Liver (tissue), 9 donors: ENCODE measurements around the gene ATP13A2. TPM values are rescaled to one million over a fixed set of nuclear protein-coding genes. Genes with fewer than 3 reads are reported as not detected.
A peak's percentile ranks its signal among the peaks of the same experiment; 100 is the strongest.

ENCODE experiments used
- DNase-seq: peaks from one replicate; pipeline ENCODE4 v3.0.0-alpha.2; 2017; ENCODE audit warnings: low spot score
- H3K27ac ChIP-seq, 2 donors: one replicate each; pipeline ENCODE4 v1.7.0; 2013; ENCODE audit warnings: inconsistent platforms in 2 of 2, low read length in 2 of 2, control low read depth in 1 of 2, low read depth in 1 of 2, mild to moderate bottlenecking in 1 of 2
- H3K27me3 ChIP-seq, 4 donors: one replicate each; pipeline versions ENCODE4 v1.6.1 to v1.7.0; 2013; ENCODE audit warnings: low read length in 3 of 4, inconsistent platforms in 1 of 4, mild to moderate bottlenecking in 1 of 4, moderate library complexity in 1 of 4; ENCODE audit not compliant: control insufficient read depth in 4 of 4, insufficient read depth in 4 of 4
- H3K36me3 ChIP-seq, 4 donors: one replicate each; pipeline versions ENCODE4 v1.6.1 to v1.7.0; 2013; ENCODE audit warnings: low read length in 3 of 4, mild to moderate bottlenecking in 3 of 4, low read depth in 1 of 4, moderate library complexity in 1 of 4; ENCODE audit not compliant: control insufficient read depth in 4 of 4, insufficient read depth in 3 of 4
- H3K4me1 ChIP-seq, 4 donors: one replicate each; pipeline versions ENCODE4 v1.6.1 to v1.7.0; 2013; ENCODE audit warnings: low read length in 3 of 4, mild to moderate bottlenecking in 3 of 4, moderate library complexity in 1 of 4; ENCODE audit not compliant: control insufficient read depth in 4 of 4, insufficient read depth in 4 of 4
- H3K4me3 ChIP-seq, 3 donors: one replicate each; pipeline versions ENCODE4 v1.6.1 to v1.7.0; 2013; ENCODE audit warnings: low read length in 3 of 3, control low read depth in 1 of 3, low read depth in 1 of 3, mild to moderate bottlenecking in 1 of 3
- H3K9ac ChIP-seq, 2 donors: one replicate each; pipeline ENCODE4 v1.7.0; 2013; ENCODE audit warnings: low read length in 2 of 2, mild to moderate bottlenecking in 2 of 2, moderate library complexity in 2 of 2, control low read depth in 1 of 2, low read depth in 1 of 2
- H3K9me3 ChIP-seq, 4 donors: one replicate each; pipeline versions ENCODE4 v1.6.1 to v1.7.0; 2013; ENCODE audit warnings: low read length in 3 of 4; ENCODE audit not compliant: control insufficient read depth in 4 of 4
- EGR1 ChIP-seq, 2 donors: IDR thresholded peaks; 2 replicates each; pipeline ENCODE4 v1.6.1; 2016 to 2018; ENCODE audit warnings: antibody characterized with exemption in 2 of 2, low read depth in 2 of 2
- FOXA1 ChIP-seq: IDR thresholded peaks from 2 replicates; pipeline ENCODE4 v1.6.1; 2016; ENCODE audit warnings: antibody characterized with exemption
- FOXA2 ChIP-seq: IDR thresholded peaks from 2 replicates; pipeline ENCODE4 v1.6.1; 2016; ENCODE audit warnings: antibody characterized with exemption
- GABPA ChIP-seq, 2 donors: IDR thresholded peaks in 1 of 2; conservative IDR thresholded peaks in 1 of 2; 2 replicates each; pipeline ENCODE4 v1.6.1; 2016; ENCODE audit warnings: antibody characterized with exemption in 2 of 2, mild to moderate bottlenecking in 1 of 2, moderate library complexity in 1 of 2
- HNF4A ChIP-seq, 2 donors: conservative IDR thresholded peaks; 2 replicates each; pipeline ENCODE4 v1.6.1; 2016; ENCODE audit warnings: antibody characterized with exemption in 2 of 2, mild to moderate bottlenecking in 2 of 2
- HNF4G ChIP-seq: IDR thresholded peaks from 2 replicates; pipeline ENCODE4 v1.6.1; 2016; ENCODE audit warnings: antibody characterized with exemption
- JUND ChIP-seq, 2 donors: IDR thresholded peaks; 2 replicates each; pipeline ENCODE4 v1.6.1; 2016; ENCODE audit warnings: antibody characterized with exemption in 2 of 2
- NR2F2 ChIP-seq: IDR thresholded peaks from 2 replicates; pipeline ENCODE4 v1.6.1; 2016; ENCODE audit warnings: antibody characterized with exemption
- RAD21 ChIP-seq, 2 donors: IDR thresholded peaks; 2 replicates each; pipeline ENCODE4 v1.6.1; 2016; ENCODE audit warnings: antibody characterized with exemption in 2 of 2, mild to moderate bottlenecking in 2 of 2
- SP1 ChIP-seq: IDR thresholded peaks from 2 replicates; pipeline ENCODE4 v1.6.1; 2018; ENCODE audit warnings: antibody characterized with exemption, mild to moderate bottlenecking
- TAF1 ChIP-seq: conservative IDR thresholded peaks from 2 replicates; pipeline ENCODE4 v1.6.1; 2016; ENCODE audit warnings: antibody characterized with exemption, mild to moderate bottlenecking
- YY1 ChIP-seq: IDR thresholded peaks from 2 replicates; pipeline ENCODE4 v1.6.1; 2016; ENCODE audit warnings: antibody characterized with exemption, mild to moderate bottlenecking
- WGBS: extraction: QIAGEN DNeasy Blood & Tissue Kit; methylation state at CpG from one replicate; pipeline ENCODE4 v1.1.7; 2013; 5-methylcytosine and 5-hydroxymethylcytosine counted together
- polyA plus RNA-seq, 2 donors: library from polyadenylated mRNA; stranded (reverse) in 1 of 2; unstranded in 1 of 2; fragments of 200-250 nt in 1 of 2; fragments of >200 nt in 1 of 2; fragmentation: Nextera tagmentation in 1 of 2; extraction: Ambion mirVana in 1 of 2; gene quantifications; one replicate each; pipeline versions ENCODE4 v1.2.1 to v1.2.3, GENCODE V29; 2013 to 2015
- total RNA-seq, 2 donors: library from RNA; depleted of rRNA; stranded (reverse); fragments of >200 nt; gene quantifications; one replicate each; pipeline ENCODE4 v1.2.3, GENCODE V29; 2014
- TF ChIP-seq, protein P1 (sequence below): IDR thresholded peaks from 2 replicates; pipeline ENCODE4 v1.6.1; 2016; ENCODE audit warnings: antibody characterized with exemption
- TF ChIP-seq, protein P2 (sequence below): IDR thresholded peaks from 2 replicates; pipeline ENCODE4 v1.6.1; 2016; ENCODE audit warnings: antibody characterized with exemption, mild to moderate bottlenecking
- TF ChIP-seq, protein P3 (sequence below): IDR thresholded peaks from 2 replicates; pipeline ENCODE4 v1.6.1; 2016; ENCODE audit warnings: antibody characterized with exemption
- TF ChIP-seq, protein P4 (sequence below): fragments of 150-350 bp; IDR thresholded peaks from 2 replicates; pipeline ENCODE4 v1.5.1; 2017; ENCODE audit warnings: improper control_type of control experiment, low read depth, low read length; ENCODE audit not compliant: missing input control
- donor health status: healthy.
- donor health status: healthy.
- donor health status: healthy.
- donor health status: healthy.
- donor health status: healthy.

Gene ATP13A2
- total and polyA plus RNA-seq, 4 donors, result 2.4 to 12.2 (median 8.1) TPM

DNA sequence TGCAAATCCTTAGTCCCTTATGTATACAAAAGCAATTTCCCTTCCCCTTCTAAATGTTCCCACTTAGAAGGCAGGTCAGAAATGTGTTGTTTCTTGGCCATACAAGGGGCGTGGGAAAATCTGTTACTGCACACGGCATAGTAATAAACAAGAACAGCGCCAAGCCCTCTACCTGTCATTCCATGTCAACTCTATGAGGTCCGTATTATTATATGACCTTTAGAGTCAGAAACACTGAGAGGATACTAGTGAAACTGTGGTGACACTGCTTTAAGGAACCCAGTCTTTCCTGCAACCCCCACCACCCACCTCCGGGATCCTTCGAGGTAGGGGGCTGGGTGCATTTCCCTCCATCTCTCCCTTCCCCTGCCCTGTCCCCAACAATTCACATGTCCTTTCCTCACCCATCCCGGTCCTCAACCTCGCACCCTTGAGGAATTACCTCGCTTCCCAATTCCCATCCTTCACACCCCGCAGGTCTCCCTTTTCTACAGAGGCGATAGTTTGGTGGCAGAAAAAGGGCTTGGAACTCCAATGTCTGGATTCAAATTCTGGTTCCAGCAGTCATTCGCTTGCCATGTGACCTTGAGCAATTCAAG lies 41.5 kb upstream of the ATP13A2 start:
- peaks cover 4 to 23% (median 19%) of the 10 kb centered on the region in 4 donors for H3K4me1 ChIP-seq
- H3K4me3 ChIP-seq, result peak overlapping the region; percentile 79 to 99 (median 97)
- TF ChIP-seq, protein P1, sequence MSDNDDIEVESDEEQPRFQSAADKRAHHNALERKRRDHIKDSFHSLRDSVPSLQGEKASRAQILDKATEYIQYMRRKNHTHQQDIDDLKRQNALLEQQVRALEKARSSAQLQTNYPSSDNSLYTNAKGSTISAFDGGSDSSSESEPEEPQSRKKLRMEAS, result no peak
- TF ChIP-seq, protein P2, sequence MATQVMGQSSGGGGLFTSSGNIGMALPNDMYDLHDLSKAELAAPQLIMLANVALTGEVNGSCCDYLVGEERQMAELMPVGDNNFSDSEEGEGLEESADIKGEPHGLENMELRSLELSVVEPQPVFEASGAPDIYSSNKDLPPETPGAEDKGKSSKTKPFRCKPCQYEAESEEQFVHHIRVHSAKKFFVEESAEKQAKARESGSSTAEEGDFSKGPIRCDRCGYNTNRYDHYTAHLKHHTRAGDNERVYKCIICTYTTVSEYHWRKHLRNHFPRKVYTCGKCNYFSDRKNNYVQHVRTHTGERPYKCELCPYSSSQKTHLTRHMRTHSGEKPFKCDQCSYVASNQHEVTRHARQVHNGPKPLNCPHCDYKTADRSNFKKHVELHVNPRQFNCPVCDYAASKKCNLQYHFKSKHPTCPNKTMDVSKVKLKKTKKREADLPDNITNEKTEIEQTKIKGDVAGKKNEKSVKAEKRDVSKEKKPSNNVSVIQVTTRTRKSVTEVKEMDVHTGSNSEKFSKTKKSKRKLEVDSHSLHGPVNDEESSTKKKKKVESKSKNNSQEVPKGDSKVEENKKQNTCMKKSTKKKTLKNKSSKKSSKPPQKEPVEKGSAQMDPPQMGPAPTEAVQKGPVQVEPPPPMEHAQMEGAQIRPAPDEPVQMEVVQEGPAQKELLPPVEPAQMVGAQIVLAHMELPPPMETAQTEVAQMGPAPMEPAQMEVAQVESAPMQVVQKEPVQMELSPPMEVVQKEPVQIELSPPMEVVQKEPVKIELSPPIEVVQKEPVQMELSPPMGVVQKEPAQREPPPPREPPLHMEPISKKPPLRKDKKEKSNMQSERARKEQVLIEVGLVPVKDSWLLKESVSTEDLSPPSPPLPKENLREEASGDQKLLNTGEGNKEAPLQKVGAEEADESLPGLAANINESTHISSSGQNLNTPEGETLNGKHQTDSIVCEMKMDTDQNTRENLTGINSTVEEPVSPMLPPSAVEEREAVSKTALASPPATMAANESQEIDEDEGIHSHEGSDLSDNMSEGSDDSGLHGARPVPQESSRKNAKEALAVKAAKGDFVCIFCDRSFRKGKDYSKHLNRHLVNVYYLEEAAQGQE, result no peak
- no peak for TF ChIP-seq RAD21 (IDR thresholded peaks at IDR 0.05)
- TF ChIP-seq JUND (IDR thresholded peaks at IDR 0.05), result no peak
- no peak for TF ChIP-seq FOXA1
- no peak for TF ChIP-seq GABPA (IDR thresholded peaks at IDR 0.05 in 1 of 2, conservative IDR thresholded peaks at IDR 0.05 in 1 of 2)
- TF ChIP-seq TAF1, result no peak
- TF ChIP-seq, protein P3, sequence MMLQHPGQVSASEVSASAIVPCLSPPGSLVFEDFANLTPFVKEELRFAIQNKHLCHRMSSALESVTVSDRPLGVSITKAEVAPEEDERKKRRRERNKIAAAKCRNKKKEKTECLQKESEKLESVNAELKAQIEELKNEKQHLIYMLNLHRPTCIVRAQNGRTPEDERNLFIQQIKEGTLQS, result no peak
- no peak for TF ChIP-seq HNF4G
- no peak for TF ChIP-seq SP1
- no peak for TF ChIP-seq NR2F2
- no peak for TF ChIP-seq HNF4A (conservative IDR thresholded peaks at IDR 0.05)
- TF ChIP-seq FOXA2, result no peak
- TF ChIP-seq YY1, result no peak
- no peak for TF ChIP-seq EGR1 (IDR thresholded peaks at IDR 0.05; ENCODE audit: low read depth in 2 of 2)
- TF ChIP-seq, protein P4, sequence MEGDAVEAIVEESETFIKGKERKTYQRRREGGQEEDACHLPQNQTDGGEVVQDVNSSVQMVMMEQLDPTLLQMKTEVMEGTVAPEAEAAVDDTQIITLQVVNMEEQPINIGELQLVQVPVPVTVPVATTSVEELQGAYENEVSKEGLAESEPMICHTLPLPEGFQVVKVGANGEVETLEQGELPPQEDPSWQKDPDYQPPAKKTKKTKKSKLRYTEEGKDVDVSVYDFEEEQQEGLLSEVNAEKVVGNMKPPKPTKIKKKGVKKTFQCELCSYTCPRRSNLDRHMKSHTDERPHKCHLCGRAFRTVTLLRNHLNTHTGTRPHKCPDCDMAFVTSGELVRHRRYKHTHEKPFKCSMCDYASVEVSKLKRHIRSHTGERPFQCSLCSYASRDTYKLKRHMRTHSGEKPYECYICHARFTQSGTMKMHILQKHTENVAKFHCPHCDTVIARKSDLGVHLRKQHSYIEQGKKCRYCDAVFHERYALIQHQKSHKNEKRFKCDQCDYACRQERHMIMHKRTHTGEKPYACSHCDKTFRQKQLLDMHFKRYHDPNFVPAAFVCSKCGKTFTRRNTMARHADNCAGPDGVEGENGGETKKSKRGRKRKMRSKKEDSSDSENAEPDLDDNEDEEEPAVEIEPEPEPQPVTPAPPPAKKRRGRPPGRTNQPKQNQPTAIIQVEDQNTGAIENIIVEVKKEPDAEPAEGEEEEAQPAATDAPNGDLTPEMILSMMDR, result no peak
- DNase-seq, result no peak
- H3K36me3 ChIP-seq, result peaks cover 0 to 5% (median 1%) of the 10 kb centered on the region in 4 donors
- H3K9ac ChIP-seq, result peak overlapping the region; percentile 90 to 94
- peak overlapping the region; percentile 90 to 93 for H3K27ac ChIP-seq
- H3K9me3 ChIP-seq, result no peaks in the 10 kb centered on the region
- 3% methylated on average over 12 of the region's 12 CpGs for WGBS
- H3K27me3 ChIP-seq, result no peaks in the 10 kb centered on the region

DNA sequence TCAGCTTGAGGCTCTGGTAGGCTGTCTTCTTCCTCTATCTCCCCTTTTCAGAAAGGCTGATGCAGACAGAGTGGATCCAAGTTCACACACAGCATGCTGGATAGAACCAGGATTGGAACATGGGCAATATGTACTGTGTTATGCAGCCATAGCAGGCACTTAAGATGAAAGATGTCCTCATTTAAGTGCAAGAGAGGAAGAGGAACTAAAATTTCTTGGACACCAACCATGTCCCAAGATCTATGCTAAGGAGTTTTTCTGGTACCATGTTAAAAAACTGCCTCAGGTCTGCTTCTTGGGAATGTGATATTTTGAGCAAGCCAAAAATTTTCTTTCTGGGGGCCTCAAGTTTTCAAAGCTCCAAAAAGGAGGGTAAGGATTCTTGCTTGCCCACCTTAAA lies 40.9 kb upstream of the ATP13A2 start:
- no peaks in the 10 kb centered on the region for H3K9me3 ChIP-seq
- H3K4me3 ChIP-seq, result peak overlapping the region; percentile 23 to 99 (median 79)
- peak overlapping the region; percentile 90 to 93 for H3K27ac ChIP-seq
- H3K27me3 ChIP-seq, result no peaks in the 10 kb centered on the region
- H3K4me1 ChIP-seq, result peaks cover 4 to 27% (median 24%) of the 10 kb centered on the region in 4 donors
- peak overlapping the region; percentile 25 to 70 for H3K9ac ChIP-seq
- no peak for DNase-seq
- H3K36me3 ChIP-seq, result peaks cover 0 to 5% (median 1%) of the 10 kb centered on the region in 4 donors
- TF ChIP-seq HNF4A (conservative IDR thresholded peaks at IDR 0.05), result no peak
